WTC11 (cell line): ENCODE results near the gene NAALADL2.

Source experiments
- ARID4B ChIP-seq: sonication (generic); formaldehyde crosslinking; IDR thresholded peaks from 2 replicates; pipeline ENCODE4 v1.8.0; 2023; ENCODE audit warnings: missing genetic modification reagents, mild to moderate bottlenecking, borderline replicate concordance
- ATF1 ChIP-seq: sonication (generic); formaldehyde crosslinking; IDR thresholded peaks from 2 replicates; pipeline ENCODE4 v1.8.1; 2023; ENCODE audit warnings: mild to moderate bottlenecking, moderate library complexity, missing genetic modification reagents
- ATF2 ChIP-seq: sonication (generic); formaldehyde crosslinking; IDR thresholded peaks from 2 replicates; pipeline ENCODE4 v1.8.1; 2022; ENCODE audit warnings: low read depth, missing genetic modification reagents, borderline replicate concordance
- CREB1 ChIP-seq: sonication (generic); formaldehyde crosslinking; IDR thresholded peaks from 2 replicates; pipeline ENCODE4 v1.8.0; 2023; ENCODE audit warnings: mild to moderate bottlenecking, missing genetic modification reagents
- CREM ChIP-seq: sonication (generic); formaldehyde crosslinking; IDR thresholded peaks from 2 replicates; pipeline ENCODE4 v1.8.1; 2022; ENCODE audit warnings: mild to moderate bottlenecking, missing genetic modification reagents, moderate library complexity
- CTCF ChIP-seq: fragments of 200-600 bp; IDR thresholded peaks from 2 replicates; pipeline ENCODE4 v1.8.0; 2022; ENCODE audit warnings: antibody characterized with exemption
- E2F1 ChIP-seq: sonication (generic); formaldehyde crosslinking; IDR thresholded peaks from 2 replicates; pipeline ENCODE4 v1.8.0; 2022; ENCODE audit warnings: mild to moderate bottlenecking, missing genetic modification reagents
- MAX ChIP-seq: sonication (generic); formaldehyde crosslinking; IDR thresholded peaks from 2 replicates; pipeline ENCODE4 v1.8.0; 2022; ENCODE audit warnings: mild to moderate bottlenecking, missing genetic modification reagents
- MXD4 ChIP-seq: fragments of 250-450 bp; sonication (Bioruptor Pico); IDR thresholded peaks from 2 replicates; pipeline ENCODE4 v1.8.0; 2021; ENCODE audit warnings: mild to moderate bottlenecking, moderate library complexity, borderline replicate concordance
- NR3C1 ChIP-seq: sonication (generic); formaldehyde crosslinking; conservative IDR thresholded peaks from 2 replicates; pipeline ENCODE4 v1.8.1; 2023; ENCODE audit warnings: low read depth, mild to moderate bottlenecking, missing genetic modification reagents
- PRDM15 ChIP-seq: sonication (generic); formaldehyde crosslinking; IDR thresholded peaks from 2 replicates; pipeline ENCODE4 v1.8.0; 2022; ENCODE audit warnings: missing genetic modification reagents
- SP1 ChIP-seq: sonication (generic); formaldehyde crosslinking; conservative IDR thresholded peaks from 2 replicates; pipeline ENCODE4 v1.8.1; 2022; ENCODE audit warnings: missing genetic modification reagents
- ZNF512 ChIP-seq: sonication (generic); formaldehyde crosslinking; IDR thresholded peaks from 2 replicates; pipeline ENCODE4 v1.8.1; 2022; ENCODE audit warnings: missing genetic modification reagents, borderline replicate concordance

GRCh38 chr3:175326041-175326440, 466.9 kb downstream of the NAALADL2 start:
- TF ChIP-seq CTCF (no peak), ZNF512 (CRISPR knock-in tag) (no peak), CREM (CRISPR knock-in tag) (no peak), MXD4 (CRISPR knock-in tag) (no peak), CREB1 (CRISPR knock-in tag) (no peak), SP1 (CRISPR knock-in tag) (no peak), MAX (CRISPR knock-in tag) (no peak), ARID4B (CRISPR knock-in tag) (no peak), ATF2 (CRISPR knock-in tag) (no peak), ATF1 (CRISPR knock-in tag) (no peak), PRDM15 (CRISPR knock-in tag) (no peak), NR3C1 (CRISPR knock-in tag) (no peak), E2F1 (CRISPR knock-in tag) (no peak)
